HL-60 (cell line): ENCODE data around the gene DVL1.

Source experiments
- DNase-seq, 2 experiments: peaks; one replicate each; pipeline ENCODE4 v3.0.0-alpha.2; 2010 to 2020; ENCODE audit warnings: low read depth in 1 of 2, low spot score in 1 of 2
- H3K27ac ChIP-seq: fragments of 250-450 bp; sonication (Bioruptor Pico); replicated peaks from 2 replicates; pipeline ENCODE4 v1.5.1; 2020; ENCODE audit warnings: mild to moderate bottlenecking, moderate library complexity
- H3K27me3 ChIP-seq: fragments of 250-450 bp; sonication (Bioruptor Pico); 2 replicates; pipeline ENCODE4 v1.5.1; 2021; ENCODE audit warnings: mild to moderate bottlenecking, moderate library complexity; ENCODE audit not compliant: insufficient read depth, poor library complexity, severe bottlenecking
- H3K4me3 ChIP-seq: replicated peaks from 2 replicates; pipeline ENCODE4 v1.5.1; 2011; ENCODE audit warnings: mild to moderate bottlenecking, control low read depth, low read length; ENCODE audit not compliant: insufficient read depth
- CTCF ChIP-seq: IDR thresholded peaks from one replicate; pipeline ENCODE4 v1.5.1; 2011; ENCODE audit warnings: low read length, control low read depth, inconsistent platforms; ENCODE audit not compliant: insufficient read depth
- GABPA ChIP-seq: IDR thresholded peaks from 2 replicates; pipeline ENCODE4 v1.6.1; 2012; ENCODE audit warnings: low read depth
- POLR2AphosphoS5 ChIP-seq: IDR thresholded peaks from 2 replicates; pipeline ENCODE4 v1.6.1; 2012; ENCODE audit warnings: low read depth
- REST ChIP-seq: IDR thresholded peaks from 2 replicates; pipeline ENCODE4 v1.6.1; 2012; ENCODE audit warnings: low read depth; ENCODE audit not compliant: insufficient replicate concordance
- SPI1 ChIP-seq: IDR thresholded peaks from 2 replicates; pipeline ENCODE4 v1.6.1; 2012; ENCODE audit warnings: low read depth, mild to moderate bottlenecking, borderline replicate concordance

The DVL1 gene

GRCh38 chr1:1364266-1364665 is 15.0 kb upstream of the DVL1 start:
- H3K27ac ChIP-seq, result no peak overlapping the region
- DNase-seq, result no peak
- TF ChIP-seq CTCF (no peak), SPI1 (no peak), REST (no peak), POLR2AphosphoS5 (no peak)

GRCh38 chr1:1361982-1362423 is 12.8 kb upstream of the DVL1 start:
- H3K27ac ChIP-seq, result no peak overlapping the region

More at GRCh38 chr1:1364266-1364665, 15.0 kb upstream of the DVL1 start:
- H3K27me3 ChIP-seq, result no peaks in the 10 kb centered on the region
- no peak overlapping the region for H3K4me3 ChIP-seq

More at GRCh38 chr1:1361982-1362423, 12.8 kb upstream of the DVL1 start:
- no peak overlapping the region for H3K4me3 ChIP-seq
- DNase-seq, result no peak
- TF ChIP-seq CTCF (no peak), POLR2AphosphoS5 (no peak), GABPA (no peak), REST (no peak), SPI1 (no peak)
- H3K27me3 ChIP-seq, result peaks cover 16% of the 10 kb centered on the region
